Neuronal stem cell (in vitro differentiated cells): Measurements from ENCODE around the gene BMP5.

Experiments
- DNase-seq: peaks from one replicate; pipeline ENCODE4 v3.0.0-alpha.2; 2013; ENCODE audit warnings: low spot score
- H2AFZ ChIP-seq: one replicate; pipeline ENCODE4 v1.6.1; 2013; ENCODE audit warnings: mild to moderate bottlenecking, low read length, inconsistent platforms
- H2AK5ac ChIP-seq: 2 replicates; pipeline ENCODE4 v1.6.1; 2013; ENCODE audit warnings: low read depth, mild to moderate bottlenecking, inconsistent platforms, low read length, moderate library complexity, mixed read lengths
- H2BK120ac ChIP-seq: 2 replicates; pipeline ENCODE4 v1.6.1; 2013; ENCODE audit warnings: low read depth, mild to moderate bottlenecking, inconsistent platforms, low read length, moderate library complexity, mixed read lengths
- H2BK12ac ChIP-seq: one replicate; pipeline ENCODE4 v1.6.1; 2013; ENCODE audit warnings: low read length, inconsistent platforms
- H2BK15ac ChIP-seq: 2 replicates; pipeline ENCODE4 v1.6.1; 2013; ENCODE audit warnings: mild to moderate bottlenecking, low read length, inconsistent platforms, mixed read lengths
- H2BK5ac ChIP-seq: one replicate; pipeline ENCODE4 v1.6.1; 2013; ENCODE audit warnings: inconsistent platforms, mild to moderate bottlenecking, low read length, moderate library complexity
- H3K14ac ChIP-seq: one replicate; pipeline ENCODE4 v1.6.1; 2013; ENCODE audit warnings: low read length, inconsistent platforms
- H3K18ac ChIP-seq: 2 replicates; pipeline ENCODE4 v1.6.1; 2013; ENCODE audit warnings: low read length, inconsistent platforms
- H3K23ac ChIP-seq: 2 replicates; pipeline ENCODE4 v1.6.1; 2013; ENCODE audit warnings: low read depth, mild to moderate bottlenecking, mixed read lengths, low read length, inconsistent platforms; ENCODE audit not compliant: poor library complexity
- H3K27ac ChIP-seq: replicated peaks from 3 replicates; pipeline ENCODE4 v1.5.1; 2013; ENCODE audit warnings: low read length, inconsistent platforms
- H3K27me3 ChIP-seq, 3 experiments: 2 replicates each; pipeline ENCODE4 v1.6.1; 2013; ENCODE audit warnings: low read length in 3 of 3, mild to moderate bottlenecking in 2 of 3, inconsistent platforms in 1 of 3, low read depth in 1 of 3, mixed read lengths in 1 of 3, moderate library complexity in 1 of 3; ENCODE audit not compliant: control insufficient read depth in 3 of 3, insufficient read depth in 3 of 3
- H3K36me3 ChIP-seq, 2 donors: replicated peaks in 1 of 2; 2 replicates each; pipeline ENCODE4 v1.6.1; 2013; ENCODE audit warnings: low read length in 2 of 2; ENCODE audit not compliant: control insufficient read depth in 2 of 2, insufficient read depth in 2 of 2
- H3K4ac ChIP-seq: 2 replicates; pipeline ENCODE4 v1.6.1; 2013; ENCODE audit warnings: inconsistent platforms, mild to moderate bottlenecking, low read length, moderate library complexity
- H3K4me1 ChIP-seq, 2 donors: 1 replicate in 1 of 2; 2 replicates in 1 of 2; pipeline ENCODE4 v1.6.1; 2013; ENCODE audit warnings: low read length in 2 of 2, low read depth in 1 of 2; ENCODE audit not compliant: control insufficient read depth in 2 of 2, insufficient read depth in 1 of 2
- H3K4me2 ChIP-seq: one replicate; pipeline ENCODE4 v1.6.1; 2013; ENCODE audit warnings: mild to moderate bottlenecking, low read length, inconsistent platforms; ENCODE audit not compliant: insufficient read depth, poor library complexity, severe bottlenecking
- H3K4me3 ChIP-seq, 2 donors: 2 replicates each; pipeline ENCODE4 v1.5.1; 2013; ENCODE audit warnings: low read length in 2 of 2, mild to moderate bottlenecking in 2 of 2, inconsistent platforms in 1 of 2, moderate library complexity in 1 of 2
- H3K79me1 ChIP-seq: one replicate; pipeline ENCODE4 v1.6.1; 2013; ENCODE audit warnings: low read depth, mild to moderate bottlenecking, inconsistent platforms, low read length, moderate library complexity
- H3K9ac ChIP-seq: one replicate; pipeline ENCODE4 v1.6.1; 2013; ENCODE audit warnings: mild to moderate bottlenecking, low read depth, low read length, inconsistent platforms; ENCODE audit not compliant: poor library complexity
- H3K9me3 ChIP-seq, 2 donors: replicated peaks in 1 of 2; 2 replicates each; pipeline versions ENCODE3 to v1.6.1; 2013; ENCODE audit warnings: low read length in 2 of 2, mild to moderate bottlenecking in 2 of 2, inconsistent platforms in 1 of 2, low read depth in 1 of 2, mixed read lengths in 1 of 2, moderate library complexity in 1 of 2; ENCODE audit not compliant: control insufficient read depth in 2 of 2, insufficient read depth in 1 of 2
- H4K8ac ChIP-seq: one replicate; pipeline ENCODE4 v1.6.1; 2013; ENCODE audit warnings: low read depth, mild to moderate bottlenecking, inconsistent platforms, low read length, moderate library complexity
- H4K91ac ChIP-seq: one replicate; pipeline ENCODE4 v1.6.1; 2013; ENCODE audit warnings: low read length, low read depth, mild to moderate bottlenecking, inconsistent platforms; ENCODE audit not compliant: poor library complexity
- WGBS, 2 donors: extraction: QIAGEN DNeasy Blood & Tissue Kit; methylation state at CpG; one replicate each; pipeline ENCODE4 v1.1.7; 2013; ENCODE audit warnings: missing lambda C conversion rate in 2 of 2, mixed read lengths in 1 of 2; ENCODE audit not compliant: insufficient read length in 2 of 2, insufficient replicate concordance in 1 of 2; ENCODE audit errors: extremely low coverage in 2 of 2; 5-methylcytosine and 5-hydroxymethylcytosine counted together

Gene BMP5

DNA sequence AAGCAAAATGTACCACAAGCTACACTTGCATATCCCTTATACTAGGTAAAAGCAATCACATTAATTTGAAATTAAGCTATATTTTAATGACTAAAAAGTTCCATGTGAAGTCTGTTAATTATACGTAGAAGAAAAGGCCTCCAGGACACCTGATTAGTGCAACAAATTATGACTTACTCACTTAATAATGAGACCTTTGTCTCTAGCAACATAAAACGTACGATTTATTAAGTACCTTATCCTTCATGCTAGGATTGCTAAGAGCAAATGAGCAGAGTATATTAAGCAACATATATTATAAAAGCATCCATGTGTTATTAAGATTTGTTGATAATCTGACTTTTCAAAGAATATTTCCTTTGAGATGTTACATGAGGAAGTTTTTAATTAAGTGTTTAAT, 2.5 kb downstream of the BMP5 start:
- Histone ChIP-seq H3K4me1 (peaks cover 0 to 22% of the 10 kb centered on the region in 2 donors), H4K91ac (no peak overlapping the region), H3K14ac (no peak overlapping the region)

DNA sequence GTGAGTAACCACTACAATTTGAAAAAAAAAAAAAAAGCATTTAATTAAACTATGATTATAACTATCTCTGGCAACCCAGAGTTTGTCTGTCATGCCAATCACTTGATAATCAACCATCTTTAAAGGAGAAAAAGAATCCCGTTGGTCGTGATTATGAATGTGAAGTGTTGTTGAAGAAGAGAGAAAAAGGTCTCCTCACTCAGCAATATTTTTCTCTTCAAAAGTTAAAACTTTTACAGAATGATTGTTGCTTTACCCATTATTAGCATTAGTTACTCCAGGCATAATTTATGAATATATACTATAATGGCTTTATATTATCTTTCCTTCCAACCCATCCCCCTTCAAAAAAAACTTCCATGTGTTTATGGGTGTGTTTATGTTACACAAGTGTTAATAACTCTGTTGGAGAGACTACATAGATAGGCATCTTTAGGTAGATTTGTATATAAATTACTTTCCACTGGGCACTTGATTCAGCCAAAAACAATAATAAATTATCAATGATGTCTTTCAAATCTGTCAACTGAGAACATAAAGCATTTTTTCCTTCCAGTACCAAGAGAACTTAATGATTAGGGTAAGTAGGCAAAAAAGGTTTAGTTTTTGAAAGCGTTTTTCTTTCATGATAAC, 5.1 kb downstream of the BMP5 start:
- Histone ChIP-seq H4K91ac (no peak overlapping the region), H3K9ac (no peak overlapping the region), H3K18ac (no peak overlapping the region), H2BK12ac (no peak overlapping the region), H2BK120ac (no peak overlapping the region), H2BK5ac (no peak overlapping the region), H3K9me3 (peaks cover 0 to 6% of the 10 kb centered on the region in 2 donors), H3K4me1 (peaks cover 0 to 17% of the 10 kb centered on the region in 2 donors), H3K27ac (no peak overlapping the region), H3K14ac (no peak overlapping the region), H2AFZ (no peak overlapping the region), H4K8ac (no peak overlapping the region), H3K36me3 (no peaks in the 10 kb centered on the region), H3K4me3 (no peak overlapping the region), H2AK5ac (no peak overlapping the region), H3K4me2 (no peak overlapping the region), H2BK15ac (no peak overlapping the region), H3K23ac (no peak overlapping the region), H3K27me3 (no peaks in the 10 kb centered on the region), H3K4ac (no peak overlapping the region), H3K79me1 (no peaks in the 10 kb centered on the region)
- DNase-seq: no peak
- no CpG with 5 or more reads among the region's 3 CpGs for WGBS, 2 donors

More for the DNA sequence above, 2.5 kb downstream of the BMP5 start:
- no CpG with 5 or more reads among the region's 3 CpGs for WGBS, 2 donors
- H3K9me3 ChIP-seq: no peaks in the 10 kb centered on the region
- no peak overlapping the region for H3K9ac ChIP-seq
- H3K4ac ChIP-seq: no peak overlapping the region
- no peak overlapping the region for H3K4me2 ChIP-seq
- H3K27me3 ChIP-seq: no peaks in the 10 kb centered on the region
- no peak overlapping the region for H2AK5ac ChIP-seq
- H3K4me3 ChIP-seq: peak overlapping the region in 1 of 2 donors; percentile 58
- no peak overlapping the region for H2BK120ac ChIP-seq
- no peak overlapping the region for H4K8ac ChIP-seq
- H3K23ac ChIP-seq: no peak overlapping the region
- H3K36me3 ChIP-seq: no peaks in the 10 kb centered on the region
- no peak overlapping the region for H3K18ac ChIP-seq
- DNase-seq: no peak
- H3K79me1 ChIP-seq: no peaks in the 10 kb centered on the region
- H2BK5ac ChIP-seq: no peak overlapping the region
- no peak overlapping the region for H3K27ac ChIP-seq
- H2AFZ ChIP-seq: peak overlapping the region; percentile 36
- no peak overlapping the region for H2BK15ac ChIP-seq
- no peak overlapping the region for H2BK12ac ChIP-seq

DNA sequence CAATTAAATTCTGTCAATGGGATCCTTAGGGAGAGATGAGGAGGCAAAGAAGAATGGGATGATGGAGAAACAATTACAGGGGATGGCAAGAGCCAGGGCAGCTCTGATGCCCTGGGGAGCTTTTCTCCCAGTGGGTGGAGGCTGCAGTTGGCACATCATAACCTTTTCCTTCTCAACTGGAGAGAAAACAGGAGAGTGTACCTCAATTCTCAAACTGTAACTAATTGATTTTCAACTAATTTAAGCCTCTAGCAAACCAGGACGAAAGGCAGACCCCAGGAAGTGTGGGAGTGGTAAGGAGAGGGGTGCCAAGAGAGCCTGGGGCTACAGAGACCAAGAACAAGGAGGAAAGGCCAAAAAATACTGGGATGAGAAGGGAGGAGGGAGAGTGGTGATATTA, 5.7 kb downstream of the BMP5 start:
- peaks cover 0 to 17% of the 10 kb centered on the region in 2 donors for H3K4me1 ChIP-seq
- H3K14ac ChIP-seq: no peak overlapping the region
- no CpG with 5 or more reads among the region's 1 CpG for whole genome bisulfite sequencing, 2 donors
- no peak overlapping the region for H4K91ac ChIP-seq
- no peaks in the 10 kb centered on the region for H3K79me1 ChIP-seq
- DNase-seq: no peak
- H2BK15ac ChIP-seq: no peak overlapping the region
- H3K27ac ChIP-seq: no peak overlapping the region
- H3K23ac ChIP-seq: no peak overlapping the region
- no peak overlapping the region for H3K18ac ChIP-seq
- no peak overlapping the region for H2AK5ac ChIP-seq
- peak overlapping the region; percentile 25 for H2AFZ ChIP-seq
- no peak overlapping the region for H4K8ac ChIP-seq
- H3K4ac ChIP-seq: no peak overlapping the region
- H3K4me3 ChIP-seq: no peak overlapping the region
- H2BK5ac ChIP-seq: no peak overlapping the region
- H2BK12ac ChIP-seq: no peak overlapping the region
- H3K9ac ChIP-seq: no peak overlapping the region
- no peaks in the 10 kb centered on the region for H3K27me3 ChIP-seq
- no peak overlapping the region for H3K4me2 ChIP-seq
- peaks cover 0 to 6% of the 10 kb centered on the region in 2 donors for H3K9me3 ChIP-seq
- no peak overlapping the region for H2BK120ac ChIP-seq
- no peaks in the 10 kb centered on the region for H3K36me3 ChIP-seq

DNA sequence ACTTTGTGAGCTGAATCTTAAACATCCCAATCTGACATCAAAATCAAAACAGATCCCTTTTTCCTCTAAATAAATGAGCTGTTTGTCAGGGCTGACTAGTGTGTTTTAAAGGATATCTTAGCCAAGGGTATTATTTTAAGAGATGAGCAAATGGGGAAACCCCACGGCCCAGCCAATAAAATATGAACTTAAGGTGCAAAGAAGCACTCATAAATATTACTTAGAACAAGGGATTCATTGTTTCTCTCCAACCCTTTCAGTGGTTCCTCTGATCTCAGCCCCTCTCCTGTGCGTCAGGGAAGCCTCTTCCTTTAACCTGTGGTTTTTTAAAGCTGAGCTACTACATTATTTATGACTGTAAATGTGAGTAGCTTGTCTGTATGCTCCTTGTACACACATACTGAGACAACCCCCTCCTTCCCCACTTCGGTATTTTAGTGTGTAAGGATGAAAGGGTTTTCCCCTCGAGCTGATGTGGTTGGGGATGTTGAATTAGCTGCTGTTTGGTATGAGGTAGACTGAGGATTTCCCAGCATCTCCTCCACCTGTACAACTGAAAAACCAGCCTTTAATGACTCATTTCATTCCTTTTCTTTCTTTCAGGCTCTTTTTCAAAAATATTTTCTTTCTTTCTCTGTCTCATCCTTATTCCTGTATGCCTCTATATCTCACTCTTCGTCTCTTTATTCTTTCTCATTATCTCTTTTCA, 6.5 kb downstream of the BMP5 start:
- H3K4me1 ChIP-seq: peaks cover 0 to 17% of the 10 kb centered on the region in 2 donors
- no peaks in the 10 kb centered on the region for H3K79me1 ChIP-seq
- H2AFZ ChIP-seq: peak overlapping the region; percentile 33
- no peak overlapping the region for H2AK5ac ChIP-seq
- H4K8ac ChIP-seq: no peak overlapping the region
- H3K23ac ChIP-seq: no peak overlapping the region
- H2BK120ac ChIP-seq: no peak overlapping the region
- peaks cover 0 to 6% of the 10 kb centered on the region in 2 donors for H3K9me3 ChIP-seq
- H3K4ac ChIP-seq: no peak overlapping the region
- no peak overlapping the region for H3K27ac ChIP-seq
- no peak overlapping the region for H2BK15ac ChIP-seq
- H3K14ac ChIP-seq: no peak overlapping the region
- DNase-seq: no peak
- no peaks in the 10 kb centered on the region for H3K27me3 ChIP-seq
- H3K36me3 ChIP-seq: no peaks in the 10 kb centered on the region
- H3K4me2 ChIP-seq: no peak overlapping the region
- H3K9ac ChIP-seq: no peak overlapping the region
- H3K4me3 ChIP-seq: no peak overlapping the region
- no peak overlapping the region for H2BK5ac ChIP-seq
- no peak overlapping the region for H4K91ac ChIP-seq
- H2BK12ac ChIP-seq: no peak overlapping the region
- no peak overlapping the region for H3K18ac ChIP-seq
- 100% methylated on average over 1 of the region's 5 CpGs; no CpG with 5 or more reads in 1 of the 2 donors for WGBS, 2 donors
